Measurements from ENCODE around the gene CABCOCO1.

Gene CABCOCO1

DNA sequence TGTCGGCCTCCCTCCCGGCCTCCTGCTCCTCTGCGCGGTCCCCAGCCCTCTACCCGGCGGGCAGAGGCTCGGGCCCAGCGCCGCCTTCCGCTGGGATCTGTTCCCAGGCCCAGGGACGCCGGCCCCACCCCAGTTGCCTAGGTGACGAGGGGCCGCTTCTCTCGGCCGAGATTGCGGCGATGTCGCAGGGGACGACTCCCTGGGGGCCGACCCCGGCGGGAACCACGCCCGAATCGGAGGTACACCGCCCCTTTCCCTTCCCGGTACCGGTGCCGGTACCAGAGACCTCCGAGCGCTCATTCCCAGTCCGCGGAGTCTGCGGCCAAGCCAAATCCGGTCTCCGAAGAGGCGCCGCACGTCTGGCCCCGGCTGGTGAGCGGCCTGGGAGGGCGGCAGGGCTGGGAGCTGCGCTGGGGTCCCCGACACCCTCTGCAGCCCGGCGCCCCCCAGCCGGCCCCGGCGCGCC is at the start of gene CABCOCO1:
CABCOCO1 (plus strand) TSS at position 136 of the 466 bp plus-strand sequence; CDS start at position 180, 44 bp downstream.
- DNase-seq, result no peak

DNA sequence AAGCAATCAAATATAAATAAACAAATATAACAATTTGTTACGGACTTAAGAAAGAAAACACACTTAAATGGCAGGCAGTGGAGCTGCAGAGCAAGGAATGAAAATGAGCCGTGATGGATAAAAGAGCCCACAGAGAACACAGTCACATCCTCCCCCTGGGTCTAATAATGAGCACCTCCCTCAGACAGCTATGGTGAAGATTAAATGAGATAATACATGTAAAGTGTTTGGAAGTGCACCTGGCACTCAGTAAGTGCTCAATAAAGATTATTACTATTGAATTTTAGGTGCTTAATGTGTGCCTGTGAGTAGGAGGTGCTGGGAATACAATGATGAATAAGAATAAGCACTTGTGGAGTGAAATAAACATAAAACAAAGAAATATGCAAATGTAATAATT is 49.1 kb upstream of the CABCOCO1 start:
- no peak for DNase-seq

GRCh38 chr10:61616611-61617010 is 46.1 kb upstream of the CABCOCO1 start:
- DNase-seq, result no peak

DNA sequence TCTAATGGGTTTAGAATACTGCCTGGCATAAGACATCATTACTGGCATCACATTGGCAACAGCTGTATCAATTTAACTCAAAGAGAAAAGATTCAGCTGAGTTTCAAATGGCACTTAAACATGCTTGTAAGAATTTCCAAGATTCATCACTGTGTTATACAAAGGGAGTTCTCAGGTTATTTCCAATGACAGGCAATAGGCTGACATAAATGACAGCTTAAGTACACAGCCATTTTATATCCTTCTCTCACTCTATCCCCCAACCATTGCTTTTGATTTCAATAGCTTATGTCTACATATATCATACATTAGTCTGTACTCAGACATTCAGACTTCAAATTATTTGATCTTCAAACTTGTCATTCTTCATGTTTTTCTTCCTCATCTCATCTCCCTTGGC is 45.5 kb upstream of the CABCOCO1 start:
- no peak for DNase-seq

- no peak for DNase-seq
Observed at GRCh38 chr10:61617586-61617985, 45.1 kb upstream of the CABCOCO1 start.

- DNase-seq, result no peak
Observed at GRCh38 chr10:61618388-61618961, 44.3 kb upstream of the CABCOCO1 start.

GRCh38 chr10:61620506-61620905 is 42.2 kb upstream of the CABCOCO1 start:
- no peak for DNase-seq

DNA sequence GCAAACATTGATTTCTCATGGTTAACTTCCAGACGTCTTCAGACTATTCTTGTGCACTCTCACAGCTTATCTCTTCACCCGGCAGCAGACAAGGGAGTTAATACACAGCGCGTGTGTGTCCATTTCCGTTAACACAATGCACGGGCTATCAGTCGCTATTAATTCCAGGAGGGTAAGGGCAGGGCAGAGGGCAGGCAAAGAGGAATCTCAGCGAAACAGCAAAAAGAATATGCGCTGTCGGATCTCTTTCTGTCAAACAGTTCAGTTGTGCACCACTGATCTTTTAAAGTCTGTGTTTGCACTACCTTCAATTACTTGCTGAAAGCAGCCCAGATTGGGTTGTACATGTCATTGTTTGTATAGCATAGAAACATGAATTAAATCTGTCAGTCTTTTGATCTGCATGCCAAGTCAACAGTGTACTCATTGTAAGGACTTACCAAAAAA is 41.1 kb upstream of the CABCOCO1 start:
- DNase-seq, result peak; percentile 56

GRCh38 chr10:61623161-61623560 is 39.6 kb upstream of the CABCOCO1 start:
- DNase-seq, result no peak

DNA sequence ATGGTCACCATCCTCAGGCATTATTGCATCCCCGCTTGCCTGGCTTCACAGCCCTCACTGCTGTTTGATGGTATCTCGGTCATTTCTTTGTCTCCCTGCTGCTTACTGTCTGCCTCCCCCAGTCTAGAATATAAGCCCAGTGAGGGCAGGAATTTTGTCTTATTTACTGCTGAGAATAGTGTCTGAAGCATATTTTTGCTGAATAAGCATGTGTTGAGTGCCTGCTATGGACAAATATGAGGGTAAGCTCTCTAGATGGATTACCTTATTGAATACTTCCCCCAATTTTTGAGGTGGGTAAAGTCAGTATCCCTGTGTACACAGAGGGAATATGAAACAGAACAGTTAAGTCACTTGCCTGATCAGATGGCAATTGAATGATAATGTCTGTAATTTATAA is 36.5 kb upstream of the CABCOCO1 start:
- no peak for DNase-seq

GRCh38 chr10:61627266-61627665 is 35.5 kb upstream of the CABCOCO1 start:
- DNase-seq, result no peak

DNA sequence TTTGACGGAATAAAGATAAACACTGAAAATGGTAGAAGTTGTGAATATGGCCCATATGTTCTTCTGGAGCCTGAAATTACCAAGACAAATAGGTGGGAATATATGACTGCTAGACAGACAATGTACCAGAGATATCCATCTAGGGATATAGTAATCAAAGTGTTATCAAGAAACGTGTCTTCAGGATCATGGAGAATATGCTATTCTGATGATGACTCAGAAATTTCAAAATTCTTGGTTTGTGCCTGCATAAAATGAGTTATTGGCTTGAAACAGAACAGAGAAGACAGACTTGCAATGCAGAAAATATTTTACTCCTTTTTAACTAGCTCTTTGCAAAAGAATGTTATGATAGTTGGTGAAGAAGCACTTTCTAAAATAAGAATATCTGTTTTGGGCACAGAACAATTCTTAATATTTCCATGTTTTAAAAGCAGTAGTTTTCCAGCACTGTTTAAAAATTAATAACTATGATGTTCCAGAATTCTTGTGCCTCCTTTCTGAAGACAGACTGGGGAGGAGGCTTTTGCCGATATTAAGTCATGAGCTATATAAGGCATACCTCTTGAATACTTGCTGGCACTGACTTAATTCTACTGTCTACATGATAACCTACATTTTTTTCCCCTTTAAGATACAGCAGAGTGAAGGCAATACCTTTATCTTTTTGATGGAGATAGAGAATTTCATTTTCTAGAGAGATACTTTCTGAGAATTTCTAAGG is 34.4 kb upstream of the CABCOCO1 start:
- no peak for DNase-seq

- DNase-seq, result no peak
Observed at GRCh38 chr10:61628875-61629513, 33.7 kb upstream of the CABCOCO1 start.

- no peak for DNase-seq
Observed at GRCh38 chr10:61629576-61629975, 33.2 kb upstream of the CABCOCO1 start.

DNA sequence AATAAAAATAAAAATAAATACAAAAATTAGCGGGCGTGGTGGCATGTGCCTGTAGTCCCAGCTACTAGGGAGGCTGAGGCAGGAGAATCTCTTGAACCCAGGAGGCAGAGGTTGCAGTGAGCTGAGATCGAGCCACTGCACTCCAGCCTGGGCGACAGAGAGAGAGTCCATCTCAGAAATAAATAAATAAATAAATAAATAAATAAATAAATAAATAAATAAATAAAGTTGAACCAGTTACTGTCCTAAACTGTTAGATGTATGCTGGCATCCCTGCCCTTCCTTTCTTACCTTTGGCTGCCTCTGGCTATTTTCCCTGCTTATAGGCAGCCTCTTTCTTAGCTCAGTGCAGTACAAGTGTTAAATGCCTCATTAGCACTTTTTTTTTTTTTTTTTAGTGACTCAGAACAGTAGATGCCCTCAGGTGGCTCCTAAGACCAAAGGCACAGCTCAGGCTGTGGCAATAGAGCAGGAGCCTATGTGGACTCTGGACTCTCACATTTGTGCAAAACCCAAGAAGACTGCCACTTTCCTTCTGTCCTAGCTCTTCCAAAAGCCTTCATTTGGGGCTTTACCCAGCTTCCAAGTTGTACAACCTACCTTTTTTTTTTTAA is 30.6 kb upstream of the CABCOCO1 start:
- DNase-seq, result no peak

DNA sequence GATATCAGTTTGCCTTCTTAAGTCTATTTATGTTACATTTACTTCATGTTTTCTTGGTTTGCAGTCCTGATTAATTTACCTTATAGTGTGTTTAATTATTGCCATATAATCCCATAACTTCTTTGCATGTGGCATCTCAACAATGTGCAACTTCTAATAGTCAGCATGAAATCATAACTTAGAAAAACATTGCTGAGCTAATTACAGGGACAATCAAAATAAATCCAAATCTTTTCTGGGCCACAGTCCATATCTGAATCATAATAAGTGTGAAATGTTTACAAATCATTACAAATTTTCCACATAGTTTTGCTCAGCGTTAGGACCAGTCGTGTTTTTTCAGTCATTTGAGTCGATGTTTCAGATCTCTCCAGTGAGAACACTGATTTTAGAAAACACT is 29.1 kb upstream of the CABCOCO1 start:
- no peak for DNase-seq

- DNase-seq, result no peak
Observed at GRCh38 chr10:61634746-61635145, 28.0 kb upstream of the CABCOCO1 start.

- no peak for DNase-seq
Observed at GRCh38 chr10:61635471-61635870, 27.3 kb upstream of the CABCOCO1 start.

- DNase-seq, result no peak
Observed at GRCh38 chr10:61635932-61636331, 26.8 kb upstream of the CABCOCO1 start.

DNA sequence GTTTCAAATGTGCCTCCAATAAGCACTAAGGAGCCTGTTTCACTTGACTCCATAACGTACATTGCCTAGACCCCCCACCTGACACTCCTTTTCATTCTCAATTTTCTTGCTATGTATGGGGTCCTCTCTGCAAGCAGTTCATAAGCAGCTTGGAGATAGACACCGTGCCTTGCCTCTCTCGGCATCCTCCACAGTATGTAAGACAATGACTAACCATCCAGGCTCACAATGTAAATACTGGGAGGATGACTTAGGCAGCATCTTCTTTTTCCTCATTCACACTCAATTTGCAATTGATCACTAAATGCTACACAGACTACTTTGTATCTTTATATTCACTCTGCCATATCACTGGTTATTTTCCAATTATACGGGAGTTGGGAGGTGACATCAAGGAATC is 22.8 kb upstream of the CABCOCO1 start:
- DNase-seq, result no peak

DNA sequence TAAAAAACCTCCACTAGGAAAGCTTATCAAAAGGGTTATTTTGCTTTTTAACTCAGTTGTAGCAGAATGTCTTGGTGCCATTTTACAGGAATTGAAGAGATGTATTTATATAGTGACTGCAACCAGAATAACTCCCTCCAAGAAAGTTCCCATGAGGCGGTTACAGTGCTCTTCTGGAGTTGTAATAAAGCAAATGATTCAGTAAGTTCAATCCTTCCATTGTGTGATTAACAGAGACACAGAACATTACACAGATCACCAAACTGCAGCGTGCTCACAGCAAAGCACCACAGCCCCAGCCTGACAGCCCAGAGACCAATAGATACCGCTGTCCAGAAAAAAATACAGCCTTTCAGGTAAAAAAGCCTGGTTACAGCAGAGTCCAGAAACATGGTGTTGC is 21.9 kb upstream of the CABCOCO1 start:
- no peak for DNase-seq

GRCh38 chr10:61642150-61642571 is 20.6 kb upstream of the CABCOCO1 start:
- no peak for DNase-seq

GRCh38 chr10:61642676-61643075 is 20.1 kb upstream of the CABCOCO1 start:
- DNase-seq, result no peak

GRCh38 chr10:61643316-61643751 is 19.4 kb upstream of the CABCOCO1 start:
- DNase-seq, result no peak
